GM21619 (cell line): ENCODE results near the gene CXCR5.

ENCODE experiments used
- ATAC-seq: cut with Tn5 transposase; IDR thresholded peaks from one replicate; pipeline ENCODE4 v1.9.1; 2021; ENCODE audit not compliant: unreplicated experiment

Gene CXCR5

GRCh38 chr11:118912742-118913410, 29.2 kb downstream of the CXCR5 start:
- no peak for ATAC-seq

GRCh38 chr11:118913411-118914125, 29.9 kb downstream of the CXCR5 start:
- no peak for ATAC-seq

- ATAC-seq = no peak
Measured at GRCh38 chr11:118914178-118914918, 30.7 kb downstream of the CXCR5 start.

GRCh38 chr11:118914987-118915386, 31.3 kb downstream of the CXCR5 start:
- ATAC-seq = no peak

GRCh38 chr11:118915396-118915795, 31.7 kb downstream of the CXCR5 start:
- ATAC-seq = no peak

- ATAC-seq = no peak
Measured at GRCh38 chr11:118915941-118916841, 32.5 kb downstream of the CXCR5 start.

GRCh38 chr11:118916842-118917388, 33.2 kb downstream of the CXCR5 start:
- no peak for ATAC-seq

GRCh38 chr11:118917481-118918127, 33.9 kb downstream of the CXCR5 start:
- ATAC-seq = no peak

- ATAC-seq = no peak
Measured at GRCh38 chr11:118918128-118918685, 34.5 kb downstream of the CXCR5 start.

- no peak for ATAC-seq
Measured at GRCh38 chr11:118918686-118919280, 35.1 kb downstream of the CXCR5 start.

GRCh38 chr11:118921121-118921928, 37.6 kb downstream of the CXCR5 start:
- no peak for ATAC-seq

- no peak for ATAC-seq
Measured at GRCh38 chr11:118921929-118922744, 38.4 kb downstream of the CXCR5 start.

GRCh38 chr11:118922745-118923627, 39.3 kb downstream of the CXCR5 start:
- no peak for ATAC-seq

GRCh38 chr11:118923721-118924587, 40.3 kb downstream of the CXCR5 start:
- no peak for ATAC-seq
